HG02610 (cell line): ENCODE measurements around the gene GATA6.

Source experiments
- ATAC-seq: cut with Tn5 transposase; IDR thresholded peaks from one replicate; pipeline ENCODE4 v1.9.1; 2021; ENCODE audit warnings: mild to moderate bottlenecking, moderate library complexity; ENCODE audit not compliant: unreplicated experiment

Gene GATA6

GRCh38 chr18:22169011-22169888 lies at the start of gene GATA6:
Gene GATA6 (plus strand): TSS chr18:22169589. CDS start chr18:22171145, 1,556 bp downstream.
- no peak for ATAC-seq

DNA sequence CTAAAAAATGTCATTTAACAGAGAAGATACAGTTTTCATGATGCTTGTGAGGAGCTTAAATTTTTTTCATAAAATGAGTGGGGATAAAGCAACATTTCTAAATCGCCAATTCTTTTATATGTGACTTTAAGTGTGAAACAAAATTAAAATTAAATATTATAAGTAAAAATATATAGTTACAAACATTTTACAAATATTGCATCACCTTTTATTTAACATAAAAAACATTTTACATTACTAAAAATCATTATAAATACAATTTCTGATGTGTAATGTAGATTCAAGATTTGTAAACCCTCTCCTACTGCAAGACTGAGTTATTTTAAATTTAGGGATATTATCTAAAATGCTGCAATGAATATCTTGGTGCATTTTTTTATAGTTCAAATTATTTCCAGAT lies 44.4 kb upstream of the GATA6 start:
- ATAC-seq = no peak

- no peak for ATAC-seq
These were observed 40.4 kb upstream of the GATA6 start for GRCh38 chr18:22128954-22129353.

DNA sequence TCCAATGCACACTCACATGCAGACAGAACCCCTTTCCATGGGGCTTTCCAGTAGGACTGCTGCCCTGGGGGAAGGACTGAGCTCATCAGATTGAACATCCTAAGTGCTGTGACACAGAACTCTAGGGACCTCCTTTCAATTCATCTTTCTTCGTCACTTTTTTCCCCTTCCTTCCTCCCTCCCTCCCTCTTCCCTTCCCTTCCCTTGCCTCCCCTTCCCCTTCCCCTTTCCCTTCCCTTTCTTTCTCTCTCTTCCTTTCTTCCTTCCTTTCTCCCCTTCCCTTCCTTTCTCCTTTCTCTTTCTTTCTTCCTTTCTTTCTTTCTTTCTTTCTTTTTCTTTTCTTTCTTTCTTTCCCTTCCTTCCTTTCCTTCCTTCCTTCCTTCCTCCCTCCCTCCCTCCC lies 39.6 kb upstream of the GATA6 start:
- no peak for ATAC-seq

- ATAC-seq = no peak
These were observed 37.1 kb upstream of the GATA6 start for GRCh38 chr18:22132258-22132657.

DNA sequence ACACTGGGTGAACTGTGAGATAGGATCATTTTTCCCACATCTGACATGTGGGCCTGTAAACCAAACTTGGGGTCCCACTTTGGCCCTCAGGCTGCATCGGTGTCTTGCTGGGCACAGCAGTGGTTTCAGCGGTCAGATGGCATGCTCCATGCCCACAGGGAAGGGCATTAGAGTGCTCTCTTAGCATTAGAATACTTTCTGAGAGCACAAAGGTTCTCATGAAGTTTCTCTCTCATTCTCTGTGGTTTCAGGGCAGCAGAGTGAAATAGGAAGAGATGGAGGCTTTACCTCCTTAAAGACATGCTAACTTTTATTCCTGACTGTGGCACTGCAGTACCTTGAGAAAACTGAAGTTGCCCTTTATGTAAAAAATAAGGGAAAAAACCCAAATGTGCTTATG lies 36.6 kb upstream of the GATA6 start:
- ATAC-seq = no peak

- ATAC-seq = no peak
These were observed 33.0 kb upstream of the GATA6 start for GRCh38 chr18:22136395-22136794.

DNA sequence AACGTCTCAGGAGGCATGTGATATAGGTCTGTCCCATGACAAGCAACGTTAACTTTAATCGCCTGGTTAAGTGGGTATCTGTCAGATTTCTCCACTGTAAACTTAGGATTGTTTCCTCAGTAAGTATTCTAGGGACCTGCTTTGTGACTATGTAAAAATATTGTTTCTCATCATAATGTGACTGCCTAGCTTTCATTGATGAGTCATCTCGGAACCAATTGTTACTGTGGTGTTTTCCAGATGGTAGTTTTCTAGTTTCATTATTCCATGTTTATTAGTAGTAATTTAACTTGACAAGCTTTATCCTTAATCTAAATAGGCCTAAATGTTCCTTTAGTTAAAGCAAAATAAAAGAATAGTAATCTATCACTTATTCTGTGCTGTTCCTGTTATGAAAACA lies 28.2 kb upstream of the GATA6 start:
- no peak for ATAC-seq

GRCh38 chr18:22143347-22144340 lies 25.7 kb upstream of the GATA6 start:
- ATAC-seq = no peak

- ATAC-seq = no peak
These were observed 24.2 kb upstream of the GATA6 start for GRCh38 chr18:22145160-22145559.

GRCh38 chr18:22149710-22150109 lies 19.7 kb upstream of the GATA6 start:
- no peak for ATAC-seq

DNA sequence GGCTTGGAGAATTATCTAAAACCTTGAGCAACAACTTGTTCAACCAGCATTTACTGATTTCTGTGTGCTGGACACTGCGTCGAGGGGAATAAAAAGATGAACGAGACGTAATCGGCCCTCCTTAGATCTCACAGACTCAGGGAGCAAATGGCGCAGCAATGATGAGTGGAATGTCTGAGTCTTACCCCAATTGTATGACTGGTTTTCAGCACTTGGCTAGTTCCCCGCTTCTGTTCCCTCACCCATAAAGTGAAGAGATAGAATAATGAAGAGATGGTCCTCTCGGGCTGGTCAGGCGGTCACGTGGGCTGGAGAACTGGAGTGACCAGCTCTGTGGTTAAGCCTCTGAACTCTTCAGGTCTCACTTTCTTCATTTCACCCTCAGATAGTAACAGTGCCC lies 17.3 kb upstream of the GATA6 start:
- ATAC-seq = no peak

DNA sequence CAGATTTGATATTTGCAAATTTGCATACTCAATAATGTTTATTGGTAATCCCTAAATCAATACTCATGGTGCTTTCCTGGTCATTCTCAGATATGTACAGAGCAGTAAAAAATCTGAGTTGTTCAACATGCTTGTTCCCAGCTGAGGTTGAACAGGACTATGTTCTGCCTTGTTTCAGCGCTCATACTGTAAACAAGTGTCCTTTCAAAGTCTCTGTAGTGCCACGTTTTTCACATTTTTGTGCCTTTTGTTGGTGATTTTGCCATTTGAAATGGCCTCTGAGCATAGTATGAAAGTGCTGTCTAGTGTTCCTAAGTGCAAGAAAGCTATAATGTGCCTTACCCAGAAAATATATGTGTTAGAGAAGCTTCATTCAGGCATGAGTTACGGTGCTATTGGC lies 16.0 kb upstream of the GATA6 start:
- no peak for ATAC-seq

- ATAC-seq = no peak
These were observed 13.8 kb upstream of the GATA6 start for GRCh38 chr18:22155584-22155983.

- no peak for ATAC-seq
These were observed 10.4 kb upstream of the GATA6 start for GRCh38 chr18:22159014-22159413.

DNA sequence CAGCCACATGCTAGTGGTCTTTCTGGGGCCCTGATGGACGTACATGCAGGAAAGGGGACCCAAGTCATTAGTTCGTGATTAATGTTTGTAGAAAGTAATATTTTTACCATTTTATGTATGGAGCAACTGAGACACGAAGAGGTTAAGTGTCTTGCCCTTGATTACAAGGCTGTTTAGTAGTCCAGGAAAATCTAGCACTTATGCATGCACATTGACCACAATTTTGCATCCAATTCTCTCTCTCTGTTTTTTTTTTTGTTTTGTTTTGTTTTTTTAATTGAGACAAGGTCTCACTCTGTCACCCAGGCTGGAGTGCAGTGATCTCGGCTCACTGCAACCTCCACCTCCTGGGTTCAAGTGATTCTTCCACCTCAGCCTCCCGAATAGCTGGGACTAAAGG lies 8.3 kb upstream of the GATA6 start:
- ATAC-seq = no peak

- ATAC-seq = no peak
These were observed 5.8 kb upstream of the GATA6 start for GRCh38 chr18:22163416-22164161.

DNA sequence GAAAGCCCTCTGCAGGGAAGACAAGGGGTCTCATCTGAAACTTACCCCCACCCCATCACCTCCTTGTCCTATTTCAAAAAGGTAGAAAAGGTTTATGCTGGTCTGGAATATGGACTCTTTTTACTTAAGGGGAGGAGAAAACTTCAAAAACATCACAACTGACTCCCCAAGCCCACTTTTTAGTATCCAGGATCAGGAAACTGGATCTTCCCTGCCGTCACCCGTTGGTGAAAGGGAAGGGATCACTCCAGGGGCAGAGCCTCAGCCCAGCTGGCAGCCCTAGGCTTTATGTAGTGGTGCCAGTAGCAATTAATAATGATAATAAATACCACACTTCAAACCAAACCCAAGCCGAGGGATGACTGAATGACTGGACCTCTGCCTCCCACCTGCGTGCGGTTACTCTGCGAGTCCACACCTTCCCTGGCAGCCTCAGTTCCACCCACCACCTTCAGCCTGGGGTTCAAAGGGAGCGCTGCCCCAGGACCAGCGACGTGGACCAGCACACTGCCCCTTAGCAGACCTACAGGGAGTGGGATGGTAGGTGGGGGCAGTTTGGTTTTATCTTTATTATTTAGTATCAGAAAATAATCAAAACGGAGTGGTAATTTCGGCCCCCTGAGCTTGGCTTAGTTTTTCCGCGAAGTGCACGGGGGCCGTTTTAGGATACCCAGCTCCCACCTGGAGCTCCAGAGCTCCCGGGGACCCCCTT lies 4.9 kb upstream of the GATA6 start:
- ATAC-seq = no peak

DNA sequence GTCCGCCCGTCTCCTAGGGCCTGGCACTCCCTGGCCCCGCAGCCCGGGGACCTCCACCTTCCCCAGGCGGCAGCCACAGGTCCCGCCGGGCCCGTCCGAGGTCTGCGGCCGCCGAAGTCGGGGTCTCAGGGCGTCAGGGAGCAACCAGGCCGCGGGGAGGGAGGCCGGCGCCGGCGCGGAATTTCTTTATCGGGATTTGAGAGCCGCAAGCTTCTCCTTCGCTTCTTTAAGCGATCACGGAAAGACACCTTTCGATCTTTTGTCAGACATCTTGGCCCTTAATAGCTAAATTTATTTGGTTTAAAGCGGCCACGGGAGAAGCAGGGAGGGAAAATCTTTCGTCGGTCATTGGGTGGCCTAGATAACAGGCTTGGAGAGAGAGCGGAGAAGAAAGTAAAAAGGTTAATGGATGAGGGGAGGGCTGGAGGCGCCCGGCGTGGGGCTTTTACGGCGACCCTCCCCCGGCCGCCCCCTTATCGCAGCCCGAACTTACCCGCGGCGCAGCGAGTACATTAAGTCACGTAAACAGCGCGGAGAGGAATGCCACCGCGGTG lies 4.3 kb upstream of the GATA6 start:
- no peak for ATAC-seq

DNA sequence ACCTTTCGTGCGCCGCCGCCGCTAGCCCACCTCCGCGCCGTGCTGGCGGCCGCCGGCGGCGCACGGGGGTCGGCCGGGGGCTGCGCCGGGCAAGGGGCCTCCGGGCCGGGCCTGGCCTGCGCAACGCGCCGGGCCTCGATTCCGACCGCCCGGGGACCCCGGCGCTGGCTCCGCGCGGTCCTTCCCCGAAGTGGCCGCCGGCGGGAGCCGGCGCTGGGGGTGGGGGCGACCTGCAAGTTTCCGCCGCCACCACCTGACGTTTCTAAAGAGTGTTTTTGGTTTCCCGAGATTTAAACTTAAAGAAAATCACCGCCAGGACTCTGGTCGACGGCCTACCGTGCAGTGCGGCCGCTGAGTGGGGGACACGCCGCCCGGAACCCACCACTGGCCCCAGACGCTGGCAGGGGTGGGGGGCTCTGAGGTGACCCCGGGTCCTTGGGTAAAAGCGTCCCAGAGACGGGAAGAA lies 3.8 kb upstream of the GATA6 start:
- ATAC-seq = no peak
